Sigmoid colon (tissue), 7 donors: ENCODE data around the gene ST6GALNAC3. TPM values are rescaled to one million over a fixed set of nuclear protein-coding genes. Genes with fewer than 3 reads are reported as not detected.

Source experiments
- DNase-seq: peaks from one replicate; pipeline ENCODE4 v3.0.0-alpha.2; 2019
- H3K27ac ChIP-seq, 4 donors: fragments of 200-600 bp; sonication (generic); one replicate each; pipeline ENCODE4 v1.5.1; 2016 to 2019; ENCODE audit warnings: mild to moderate bottlenecking in 1 of 4
- H3K27me3 ChIP-seq, 3 donors: fragments of 200-600 bp; sonication (generic); one replicate each; pipeline ENCODE4 v1.5.1; 2019; ENCODE audit warnings: mild to moderate bottlenecking in 1 of 3
- H3K36me3 ChIP-seq, 4 donors: fragments of 200-600 bp; sonication (generic); one replicate each; pipeline ENCODE4 v1.5.1; 2016 to 2019
- H3K4me1 ChIP-seq, 4 donors: fragments of 200-600 bp; sonication (generic); one replicate each; pipeline ENCODE4 v1.5.1; 2017 to 2019
- H3K4me3 ChIP-seq, 4 donors: fragments of 200-600 bp; sonication (generic); one replicate each; pipeline ENCODE4 v1.5.1; 2017 to 2019; ENCODE audit warnings: mild to moderate bottlenecking in 2 of 4, moderate library complexity in 1 of 4
- H3K9me3 ChIP-seq, 4 donors: fragments of 200-600 bp in 3 of 4; sonication (generic) in 3 of 4; one replicate each; pipeline versions ENCODE4 v1.5.1 to v1.6.1; 2013 to 2019
- CTCF ChIP-seq, 4 experiments: fragments of 450-650 bp in 3 of 4; fragments of 200-600 bp in 1 of 4; IDR thresholded peaks; one replicate each; pipeline ENCODE4 v1.5.1; 2016 to 2019; ENCODE audit warnings: antibody characterized with exemption in 4 of 4, mild to moderate bottlenecking in 3 of 4, moderate library complexity in 2 of 4
- EP300 ChIP-seq, 4 donors: sonication (generic); formaldehyde crosslinking; IDR thresholded peaks; one replicate each; pipeline ENCODE4 v1.6.1; 2017; ENCODE audit warnings: antibody characterized with exemption in 4 of 4
- POLR2A ChIP-seq, 2 donors: fragments of 450-650 bp; IDR thresholded peaks; one replicate each; pipeline ENCODE4 v1.6.1; 2016; ENCODE audit warnings: antibody characterized with exemption in 2 of 2, mild to moderate bottlenecking in 2 of 2, moderate library complexity in 2 of 2
- POLR2AphosphoS5 ChIP-seq, 4 donors: sonication (generic); formaldehyde crosslinking; IDR thresholded peaks; one replicate each; pipeline ENCODE4 v1.6.1; 2017; ENCODE audit warnings: antibody characterized with exemption in 4 of 4
- WGBS, 2 donors: extraction: QIAGEN DNeasy Blood & Tissue Kit; methylation state at CpG; one replicate each; pipeline ENCODE4 v1.1.7; 2013; 5-methylcytosine and 5-hydroxymethylcytosine counted together
- intact Hi-C: fragments of 100-400 bp; cut with DNase I; formaldehyde crosslinking; loops from one replicate; pipeline ENCODE4 v1.15.1; 2023
- polyA plus RNA-seq, 3 donors: library from polyadenylated mRNA; stranded (reverse); fragments of 200-250 nt; gene quantifications; one replicate each; pipeline ENCODE4 v1.2.3, GENCODE V29; 2013
- total RNA-seq, 4 donors: library from RNA; depleted of rRNA; stranded (reverse); fragments of >200 nt; gene quantifications; one replicate each; pipeline ENCODE4 v1.1.0, GENCODE V29; 2016
- donor health status: healthy with polysubstance abuse.
- donor health status: Bipolar disorder and iron deficiency.
- donor health status: healthy.

The ST6GALNAC3 gene
- total and polyA plus RNA-seq, 7 donors: 1.6 to 7.5 (median 2.5) TPM

- intact Hi-C loops: no loop called here
- TF ChIP-seq POLR2AphosphoS5 (IDR thresholded peaks at IDR 0.05) (no peak), CTCF (IDR thresholded peaks at IDR 0.05) (no peak), POLR2A (IDR thresholded peaks at IDR 0.05) (no peak), EP300 (IDR thresholded peaks at IDR 0.05) (no peak)
- DNase-seq: no peak
- peaks cover 0 to 39% (median 29%) of the 10 kb centered on the region in 4 donors for H3K4me1 ChIP-seq
- H3K27ac ChIP-seq: no peak overlapping the region
- 88 to 93% methylated on average over 3 of the region's 3 CpGs for WGBS, 2 donors
- H3K27me3 ChIP-seq: no peaks in the 10 kb centered on the region
- no peak overlapping the region for H3K4me3 ChIP-seq
- H3K36me3 ChIP-seq: no peaks in the 10 kb centered on the region
- H3K9me3 ChIP-seq: no peaks in the 10 kb centered on the region
Measured at GRCh38 chr1:76070538-76070937, 4.0 kb upstream of the ST6GALNAC3 start.

- no peaks in the 10 kb centered on the region for H3K9me3 ChIP-seq
- intact Hi-C loops: no loop called here
- no peak overlapping the region for H3K27ac ChIP-seq
- DNase-seq: no peak
- no peaks in the 10 kb centered on the region for H3K36me3 ChIP-seq
- no peak overlapping the region for H3K4me3 ChIP-seq
- H3K27me3 ChIP-seq: no peaks in the 10 kb centered on the region
- TF ChIP-seq CTCF (IDR thresholded peaks at IDR 0.05) (no peak), EP300 (IDR thresholded peaks at IDR 0.05) (no peak), POLR2AphosphoS5 (IDR thresholded peaks at IDR 0.05) (no peak), POLR2A (IDR thresholded peaks at IDR 0.05) (no peak)
- 56 to 81% methylated on average over 5 of the region's 5 CpGs for WGBS, 2 donors
- H3K4me1 ChIP-seq: peaks cover 0 to 36% (median 27%) of the 10 kb centered on the region in 4 donors
Measured at GRCh38 chr1:76073481-76073880, 1.1 kb upstream of the ST6GALNAC3 start.

- no peaks in the 10 kb centered on the region for H3K36me3 ChIP-seq
- no peak for TF ChIP-seq EP300 (IDR thresholded peaks at IDR 0.05)
- no peak for TF ChIP-seq POLR2A (IDR thresholded peaks at IDR 0.05)
- TF ChIP-seq POLR2AphosphoS5 (IDR thresholded peaks at IDR 0.05): no peak
- no peak for TF ChIP-seq CTCF (IDR thresholded peaks at IDR 0.05)
- peak overlapping the region; percentile 72 to 80 (median 78) for H3K27ac ChIP-seq
- peaks cover 0 to 23% (median 16%) of the 10 kb centered on the region in 4 donors for H3K4me1 ChIP-seq
- 12 to 25% methylated on average over 9 of the region's 9 CpGs for WGBS, 2 donors
- no peaks in the 10 kb centered on the region for H3K9me3 ChIP-seq
- no peak for DNase-seq
- peak overlapping the region; percentile 49 to 76 (median 68) for H3K4me3 ChIP-seq
- H3K27me3 ChIP-seq: no peaks in the 10 kb centered on the region
- intact Hi-C loops: no loop called here
Measured at GRCh38 chr1:76075188-76075489, 593 bp downstream of the ST6GALNAC3 start.

GRCh38 chr1:76075877-76076276 lies 1.3 kb downstream of the ST6GALNAC3 start:
- intact Hi-C loops: no loop called here
- WGBS, 2 donors: 43 to 57% methylated on average over 5 of the region's 5 CpGs
- DNase-seq: no peak
- TF ChIP-seq EP300 (IDR thresholded peaks at IDR 0.05): peak in 2 of 4 donors; percentile 37 to 57
- TF ChIP-seq CTCF (IDR thresholded peaks at IDR 0.05): no peak
- TF ChIP-seq POLR2A (IDR thresholded peaks at IDR 0.05): no peak
- TF ChIP-seq POLR2AphosphoS5 (IDR thresholded peaks at IDR 0.05): peak; percentile 20 to 76 (median 39)
- Histone ChIP-seq H3K27ac (peak overlapping the region; percentile 48 to 80 (median 78)), H3K4me3 (peak overlapping the region in 2 of 4 donors; percentile 69 to 76), H3K4me1 (peaks cover 0 to 27% (median 17%) of the 10 kb centered on the region in 4 donors), H3K9me3 (no peaks in the 10 kb centered on the region), H3K36me3 (no peaks in the 10 kb centered on the region), H3K27me3 (no peaks in the 10 kb centered on the region)
